ENCODE data around the gene SPSB4.

SPSB4 gene

GRCh38 chr3:141055136-141055535, 4.0 kb downstream of the SPSB4 start:
- DNase-seq (ENCODE audit: low spot score), result no peak

DNA sequence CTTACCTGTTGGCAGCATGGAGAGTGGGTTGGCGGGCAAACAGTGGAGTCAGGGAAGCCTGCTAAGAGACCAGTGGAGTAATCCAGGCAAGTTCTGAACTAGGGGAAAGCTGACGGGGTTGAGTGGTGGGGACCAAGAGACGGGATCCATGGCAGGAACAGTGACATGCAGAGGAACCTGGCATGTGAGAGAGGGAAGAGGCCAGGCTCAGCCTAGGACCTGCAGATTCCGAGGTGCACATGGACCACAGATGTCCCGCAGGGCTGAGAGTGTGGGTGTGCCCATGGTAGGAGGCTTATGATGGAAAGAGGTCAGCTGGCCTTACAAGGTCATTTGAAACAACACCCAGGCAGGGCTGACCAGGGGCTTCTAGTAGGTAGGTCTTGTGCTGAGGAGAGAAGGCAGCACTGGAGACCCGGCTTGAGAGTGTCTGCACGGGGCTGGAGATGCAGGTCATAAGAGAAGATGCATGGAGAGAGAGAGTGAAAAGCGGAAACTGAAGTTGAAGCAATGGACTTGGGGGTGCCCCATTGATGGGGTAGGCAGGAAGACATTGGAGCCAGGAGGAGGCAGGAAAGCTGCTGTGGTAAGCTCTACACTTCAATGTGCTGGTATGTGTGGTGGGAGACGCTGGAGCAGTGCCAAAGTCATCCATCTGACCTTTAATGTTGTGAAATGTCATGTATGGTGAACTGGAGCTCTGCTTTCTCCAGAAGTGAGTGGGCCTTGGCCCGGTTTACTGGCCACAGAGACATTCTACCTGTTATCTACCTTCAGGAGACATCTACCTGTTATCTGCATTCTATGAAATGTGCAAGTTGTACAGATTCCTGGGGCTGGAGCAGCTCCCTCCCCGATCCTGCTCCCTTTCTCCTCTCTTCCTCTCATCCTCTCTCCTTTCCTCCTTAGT, 4.6 kb downstream of the SPSB4 start:
- no peak for DNase-seq (ENCODE audit: low spot score)

DNA sequence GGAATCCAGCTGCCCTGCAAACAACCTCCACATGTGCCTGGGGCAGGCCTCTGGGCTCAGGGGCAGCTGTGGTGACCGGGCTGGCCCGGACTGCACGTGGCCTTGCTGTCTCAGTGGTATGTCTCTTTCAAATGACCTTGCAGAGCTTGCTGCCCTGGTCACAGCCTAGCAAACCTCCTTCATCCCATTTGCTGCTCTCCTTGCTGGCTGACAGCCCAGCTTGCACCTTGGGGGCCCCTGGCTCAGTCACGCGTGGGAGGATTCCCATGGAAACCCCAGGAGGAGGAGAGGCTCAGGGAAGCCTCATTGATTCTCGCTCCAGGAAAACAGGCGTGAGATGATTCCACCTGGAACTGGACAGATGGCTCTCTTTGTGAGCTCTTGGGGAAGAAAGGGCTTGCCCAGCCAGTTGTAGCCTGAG, 5.6 kb downstream of the SPSB4 start:
- no peak for DNase-seq (ENCODE audit: low spot score)

GRCh38 chr3:141057436-141057835, 6.3 kb downstream of the SPSB4 start:
- DNase-seq (ENCODE audit: low spot score), result no peak

DNA sequence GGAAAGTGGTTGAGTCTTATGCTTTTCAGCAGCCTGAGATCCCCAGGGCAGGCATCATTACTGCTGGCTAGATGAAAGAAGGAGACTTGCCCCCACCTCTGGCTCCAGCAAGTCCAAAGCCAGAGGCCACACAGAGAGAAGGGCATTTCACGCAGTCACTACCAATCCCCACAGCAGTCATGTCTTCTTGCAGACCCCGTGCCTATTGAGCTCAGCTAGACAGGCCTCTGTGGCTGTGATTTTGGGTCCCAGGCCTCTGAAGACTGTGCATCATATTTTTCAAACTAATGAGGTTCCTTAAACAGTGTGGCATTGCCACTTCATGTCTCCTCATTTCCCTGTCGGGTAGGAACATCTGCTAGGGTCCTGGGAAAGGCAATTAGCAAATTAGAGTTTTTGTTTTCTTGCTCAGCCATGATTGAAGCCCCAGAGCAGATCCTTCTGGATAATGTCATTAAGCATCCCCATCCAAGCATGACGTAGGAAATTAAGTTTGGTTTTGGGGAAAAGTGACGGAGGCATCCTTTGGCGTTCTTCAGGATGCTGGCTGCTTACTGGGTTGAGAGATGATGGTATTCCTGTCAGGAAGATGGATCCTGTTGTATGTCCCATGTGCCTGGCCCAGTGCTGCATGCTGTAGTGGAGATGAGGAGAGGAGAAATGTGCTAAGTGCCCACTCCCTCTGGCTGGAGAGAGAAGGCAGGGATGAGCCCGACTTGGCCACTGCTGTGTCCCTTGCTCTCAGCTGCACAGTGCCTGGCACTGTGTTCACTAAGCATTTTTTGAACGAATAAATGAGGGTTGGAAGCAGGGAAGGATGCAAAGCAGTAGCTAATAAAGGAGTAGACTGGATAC, 7.0 kb downstream of the SPSB4 start:
- DNase-seq (ENCODE audit: low spot score), result no peak

- DNase-seq (ENCODE audit: low spot score), result no peak
These were observed 7.8 kb downstream of the SPSB4 start for GRCh38 chr3:141058996-141059395.

- no peak for DNase-seq (ENCODE audit: low spot score)
These were observed 8.7 kb downstream of the SPSB4 start for GRCh38 chr3:141059816-141060215.

DNA sequence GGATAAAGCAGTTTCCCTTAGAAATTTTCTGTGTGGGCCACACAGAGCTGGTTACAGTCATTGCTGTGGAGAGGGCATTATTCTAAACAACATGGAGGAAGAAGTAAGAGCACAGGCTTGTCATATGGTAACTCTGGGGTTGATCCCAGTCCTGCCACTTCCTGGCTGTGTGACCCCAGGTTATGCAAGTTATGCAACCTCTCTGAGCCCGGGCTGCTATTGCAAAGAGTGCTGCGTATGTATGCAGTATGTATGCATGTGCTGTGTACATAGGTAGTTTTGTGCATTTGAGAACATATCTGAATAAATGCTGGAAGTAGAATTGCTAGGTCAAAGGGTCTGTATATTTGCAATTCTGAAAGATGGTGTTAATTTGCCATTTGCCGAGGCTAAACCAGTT, 9.2 kb downstream of the SPSB4 start:
- no peak for DNase-seq (ENCODE audit: low spot score)

GRCh38 chr3:141063831-141064230, 12.7 kb downstream of the SPSB4 start:
- DNase-seq (ENCODE audit: low spot score), result no peak

GRCh38 chr3:141064255-141064926, 13.2 kb downstream of the SPSB4 start:
- DNase-seq (ENCODE audit: low spot score), result no peak

DNA sequence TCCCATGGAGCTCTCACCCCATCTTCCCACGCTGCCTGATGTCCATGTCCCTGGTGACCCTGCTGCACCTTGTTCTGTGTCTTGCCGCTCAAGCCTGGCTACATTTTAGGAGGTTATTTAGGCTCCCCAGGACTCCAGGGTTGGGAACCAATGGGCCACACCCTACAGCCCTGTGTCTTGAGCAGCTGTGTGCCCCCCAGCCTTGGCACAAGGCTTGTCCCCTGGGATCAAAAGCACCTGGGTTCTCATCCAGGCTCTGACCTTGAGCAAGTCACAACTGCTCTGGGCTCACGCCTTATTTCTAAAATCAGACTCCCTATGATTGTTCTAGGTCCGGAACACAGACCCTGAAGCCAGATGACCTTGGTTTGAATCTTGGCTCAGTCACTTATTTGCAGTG, 14.1 kb downstream of the SPSB4 start:
- DNase-seq (ENCODE audit: low spot score), result no peak

GRCh38 chr3:141065841-141066805, 15.0 kb downstream of the SPSB4 start:
- DNase-seq (ENCODE audit: low spot score), result no peak

DNA sequence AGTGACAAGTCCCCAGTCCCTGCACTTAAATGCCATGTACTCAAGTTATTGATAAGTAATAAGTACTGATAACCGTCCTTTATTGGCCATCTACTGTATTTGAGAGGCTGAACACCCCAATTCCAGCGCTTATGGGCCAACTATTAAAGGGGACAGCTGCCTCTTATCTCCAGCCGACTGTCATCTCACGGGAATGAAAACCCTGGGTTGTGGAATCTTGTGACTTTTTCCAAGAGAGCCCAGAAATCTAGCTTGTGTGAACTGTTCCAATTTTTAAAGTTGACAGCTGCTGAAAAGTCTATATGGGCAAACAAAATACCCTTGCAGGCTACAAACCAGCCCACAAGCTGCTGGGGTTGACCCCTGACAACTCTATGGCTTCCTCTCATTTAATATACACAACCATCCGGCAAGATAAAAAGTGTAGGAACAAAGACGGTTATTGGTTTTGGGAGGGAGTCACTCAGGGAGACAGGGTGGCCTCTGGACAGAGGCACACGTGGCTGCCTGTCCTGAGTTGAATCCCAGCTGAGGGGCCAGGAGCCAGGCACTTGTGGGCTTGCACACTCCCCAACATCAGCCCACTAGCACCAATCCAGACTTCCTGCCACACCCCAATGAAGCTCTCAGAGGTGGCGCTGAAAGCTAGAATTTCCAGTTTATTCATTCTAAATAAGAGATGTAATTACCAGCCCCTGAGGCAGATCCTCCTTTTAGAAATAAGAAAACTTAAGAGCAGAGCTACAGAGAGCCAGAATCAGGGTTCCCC, 16.2 kb downstream of the SPSB4 start:
- DNase-seq (ENCODE audit: low spot score), result no peak

GRCh38 chr3:141070229-141070628, 19.1 kb downstream of the SPSB4 start:
- DNase-seq (ENCODE audit: low spot score), result no peak

DNA sequence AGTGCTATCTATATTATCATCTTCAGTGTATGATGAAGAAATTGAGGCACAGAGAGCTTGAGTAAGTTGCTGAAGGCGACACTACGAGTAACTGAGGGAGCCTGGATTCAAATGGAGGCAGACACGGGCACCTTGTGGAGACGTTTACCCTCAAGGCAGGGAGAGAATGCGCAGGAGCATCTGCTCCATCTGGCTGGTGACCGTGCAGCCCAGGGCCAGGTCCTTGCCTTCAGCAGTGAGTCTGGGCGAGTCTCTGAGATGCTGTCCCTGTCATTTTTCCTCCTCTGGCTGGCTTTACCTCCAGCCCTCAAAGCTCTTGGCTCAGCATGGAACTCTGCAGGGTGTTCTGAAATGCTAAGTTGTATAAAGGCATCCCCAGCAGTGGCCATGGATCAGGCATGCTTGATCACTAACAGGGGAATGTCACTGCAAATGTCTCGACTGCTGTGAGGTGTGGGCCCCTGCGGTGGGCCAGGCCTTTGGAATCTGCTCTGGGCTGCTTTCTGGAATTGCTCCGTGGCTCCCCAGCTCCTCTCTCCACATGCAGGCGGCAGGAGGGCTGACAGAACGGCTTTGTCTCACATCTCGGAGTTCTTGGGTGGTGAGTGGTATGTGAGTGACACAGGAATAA, 19.7 kb downstream of the SPSB4 start:
- DNase-seq (ENCODE audit: low spot score), result no peak

- no peak for DNase-seq (ENCODE audit: low spot score)
These were observed 20.6 kb downstream of the SPSB4 start for GRCh38 chr3:141071681-141072260.

DNA sequence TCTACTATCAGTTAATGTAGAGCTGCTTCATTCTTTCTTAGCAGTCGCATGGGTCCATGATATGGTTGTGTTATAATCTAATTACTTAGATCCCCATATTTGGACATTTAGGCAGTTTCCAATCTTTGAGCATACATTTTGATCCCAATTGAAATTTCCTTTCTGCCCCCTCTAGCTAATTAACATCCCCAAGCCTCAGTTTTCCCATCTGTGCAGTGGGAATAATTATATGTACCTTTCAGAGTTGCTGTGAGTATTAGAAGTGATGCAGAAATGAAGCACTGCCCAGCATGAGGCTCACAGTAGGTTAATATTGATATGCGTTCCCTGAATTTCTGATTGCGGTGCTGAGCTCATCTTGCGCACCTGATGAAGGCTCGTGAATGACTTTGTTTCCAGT, 21.8 kb downstream of the SPSB4 start:
- no peak for DNase-seq (ENCODE audit: low spot score)

- no peak for DNase-seq (ENCODE audit: low spot score)
These were observed 22.4 kb downstream of the SPSB4 start for GRCh38 chr3:141073580-141073979.

GRCh38 chr3:141074529-141074928, 23.4 kb downstream of the SPSB4 start:
- no peak for DNase-seq (ENCODE audit: low spot score)

Measured in SW480 (cell line).